ENCODE measurements around the gene CST7.
"Not testable (repeated sequence)": the region's sequence is repeated elsewhere in the genome, so short reads cannot be mapped to it uniquely, and the experiment has no call there.

CST7 gene

GRCh38 chr20:24948939-24949679 is at the start of gene CST7:
CST7 (plus strand) TSS chr20:24949269; CDS start chr20:24949506, 237 bp downstream.
- DNase-seq (ENCODE audit: low spot score): no peak

DNA sequence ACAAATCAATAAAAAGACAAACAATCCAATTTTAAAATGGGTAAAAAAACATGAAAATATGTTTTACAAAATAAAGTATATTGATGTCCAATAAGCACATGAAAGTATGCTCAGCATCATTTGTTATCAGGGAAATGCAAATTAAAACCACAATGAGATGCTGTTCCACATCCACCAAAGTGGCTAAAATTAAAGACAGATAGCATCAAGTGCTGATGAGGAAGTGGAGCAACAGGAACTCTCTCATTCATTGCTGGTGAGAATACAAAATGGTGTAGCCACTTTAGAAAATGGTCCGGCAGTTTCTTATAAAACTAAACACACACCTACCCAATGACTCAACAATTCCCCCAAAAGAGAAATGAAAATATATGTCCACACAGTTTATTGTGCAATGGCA is 42.3 kb upstream of the CST7 start:
- DNase-seq (ENCODE audit: low spot score): no peak

- DNase-seq (ENCODE audit: low spot score): no peak
These were observed 40.4 kb upstream of the CST7 start for GRCh38 chr20:24908642-24909041.

DNA sequence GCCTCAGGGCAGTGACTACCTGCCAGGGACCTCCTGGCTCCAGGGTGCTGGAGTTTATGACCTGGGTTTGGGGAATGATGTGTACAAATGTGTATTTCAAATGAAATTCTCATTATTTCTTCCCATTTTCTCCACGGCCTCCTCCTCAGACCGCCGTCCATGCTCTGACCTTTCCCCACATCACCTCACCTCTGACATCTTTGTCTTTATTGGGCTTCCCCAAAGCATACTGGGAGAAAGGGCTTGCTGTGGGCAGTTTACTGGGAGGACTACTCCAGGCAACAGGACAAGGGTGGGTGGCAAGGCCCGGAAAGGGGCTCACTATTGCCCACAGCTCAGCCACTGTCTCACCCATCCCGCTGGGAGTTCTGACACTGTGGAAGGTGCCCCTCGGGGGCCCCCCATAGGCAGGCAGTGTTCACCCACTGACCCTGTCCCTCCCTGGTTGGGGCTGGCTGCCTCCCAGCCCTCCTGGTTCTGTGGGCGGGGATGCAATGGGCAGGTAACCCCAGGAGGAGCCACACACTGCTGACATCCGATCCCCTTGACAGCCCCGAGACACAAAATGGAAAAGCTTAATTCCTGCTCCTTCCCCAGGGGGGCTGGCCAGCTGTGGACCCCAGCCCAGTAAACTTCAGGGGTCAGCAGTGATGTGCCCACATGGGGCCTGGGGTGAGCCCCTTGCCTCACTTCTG is 39.8 kb upstream of the CST7 start:
- no peak for DNase-seq (ENCODE audit: low spot score)

DNA sequence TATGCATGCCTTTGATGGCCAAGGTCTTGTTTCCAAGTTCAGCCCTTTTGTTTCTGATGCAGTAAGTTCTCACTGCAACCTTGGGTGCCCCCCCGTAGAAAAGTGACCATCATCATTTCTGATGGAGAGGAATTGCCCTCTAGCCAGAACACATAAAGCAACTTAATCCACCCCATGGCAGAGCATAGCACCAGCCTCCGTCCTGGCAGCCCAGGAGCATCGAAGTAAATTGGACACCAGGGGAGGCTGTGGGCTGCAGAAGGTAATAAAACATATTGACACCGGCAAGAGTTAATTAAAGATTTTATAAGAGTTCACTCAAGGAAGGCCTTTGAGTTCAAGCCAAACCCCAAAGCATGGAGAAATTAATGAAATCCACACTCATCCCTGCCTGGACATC is 39.2 kb upstream of the CST7 start:
- DNase-seq (ENCODE audit: low spot score): no peak

GRCh38 chr20:24910461-24910860 is 38.6 kb upstream of the CST7 start:
- no peak for DNase-seq (ENCODE audit: low spot score)

GRCh38 chr20:24911461-24911860 is 37.6 kb upstream of the CST7 start:
- no peak for DNase-seq (ENCODE audit: low spot score)

DNA sequence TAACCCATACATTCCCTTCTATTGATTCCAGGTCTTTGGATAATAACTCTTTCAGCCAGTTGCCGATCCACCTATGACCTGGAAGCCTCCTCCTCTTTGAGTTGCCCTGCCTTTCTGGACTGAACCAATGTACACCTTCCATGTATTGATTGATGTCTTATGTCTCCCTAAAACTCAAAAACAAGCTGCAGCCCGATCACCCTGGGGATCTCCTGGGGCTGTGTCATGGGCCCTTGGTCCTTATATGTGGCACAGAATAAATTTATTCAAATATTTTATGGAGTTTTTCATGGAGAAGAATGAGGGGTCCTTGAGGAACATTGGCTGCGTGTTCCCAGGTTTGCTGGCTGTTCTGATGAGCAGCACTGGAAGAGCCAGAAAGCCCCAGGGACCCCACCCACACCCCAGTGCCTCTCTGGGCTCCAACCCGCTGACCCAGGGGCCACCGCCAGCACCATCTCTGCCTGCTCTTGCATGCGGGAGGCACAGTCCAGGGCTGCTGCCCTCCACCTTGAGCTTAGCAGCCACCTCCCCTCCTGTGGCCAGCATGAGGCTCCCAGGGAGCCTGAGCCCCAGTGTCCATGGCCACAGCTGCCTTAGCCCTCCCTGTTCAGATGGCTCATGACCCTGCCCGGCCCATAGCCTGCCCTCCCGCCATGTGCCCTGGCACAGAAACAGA is 36.5 kb upstream of the CST7 start:
- peak; percentile 18 for DNase-seq (ENCODE audit: low spot score)

- no peak for DNase-seq (ENCODE audit: low spot score)
These were observed 35.9 kb upstream of the CST7 start for GRCh38 chr20:24913076-24913628.

- no peak for DNase-seq (ENCODE audit: low spot score)
These were observed 34.5 kb upstream of the CST7 start for GRCh38 chr20:24914388-24915241.

- no peak for DNase-seq (ENCODE audit: low spot score)
These were observed 33.6 kb upstream of the CST7 start for GRCh38 chr20:24915440-24915839.

DNA sequence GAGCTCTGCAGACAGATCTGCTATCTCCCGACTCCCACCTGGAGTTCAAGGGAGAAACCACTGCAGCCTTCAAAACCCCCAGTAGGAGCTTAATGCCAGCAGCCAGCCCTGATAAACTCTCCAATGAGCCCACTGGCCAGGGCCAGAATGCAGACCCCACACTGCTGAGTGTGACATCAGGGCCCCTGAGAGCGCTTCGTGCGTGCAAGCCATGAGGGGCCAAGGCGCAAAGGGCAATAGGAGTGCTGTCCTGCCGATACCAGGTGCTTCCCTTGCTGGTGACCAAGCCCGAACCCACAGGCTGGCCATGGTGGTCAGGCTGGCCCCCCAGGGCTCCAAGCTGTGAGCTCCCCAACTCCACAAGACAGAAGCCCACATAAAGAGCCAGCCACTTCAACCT is 33.2 kb upstream of the CST7 start:
- DNase-seq (ENCODE audit: low spot score): no peak

DNA sequence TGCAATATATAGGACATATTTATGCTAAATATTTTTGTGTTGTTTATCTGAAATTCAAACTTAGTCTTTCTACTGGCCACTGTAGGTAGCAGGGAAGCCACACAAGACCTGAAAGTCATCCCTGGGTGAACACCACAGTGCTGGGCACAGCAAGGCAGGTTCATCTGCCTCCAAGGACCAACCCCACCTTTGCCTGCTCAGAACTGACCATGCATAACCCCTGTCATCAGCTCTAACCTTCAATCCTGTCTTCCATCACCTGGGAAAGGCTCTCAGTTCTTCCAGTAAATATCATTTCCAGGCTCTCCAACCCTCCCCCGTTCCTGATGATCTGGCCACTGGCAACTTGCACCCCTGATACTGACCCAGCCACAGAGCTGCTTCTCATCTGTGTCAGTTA is 32.7 kb upstream of the CST7 start:
- DNase-seq (ENCODE audit: low spot score): no peak

- DNase-seq (ENCODE audit: low spot score): no peak
These were observed 32.0 kb upstream of the CST7 start for GRCh38 chr20:24917056-24917455.

- peak; percentile 88 for DNase-seq (ENCODE audit: low spot score)
These were observed 31.1 kb upstream of the CST7 start for GRCh38 chr20:24917797-24918578.

DNA sequence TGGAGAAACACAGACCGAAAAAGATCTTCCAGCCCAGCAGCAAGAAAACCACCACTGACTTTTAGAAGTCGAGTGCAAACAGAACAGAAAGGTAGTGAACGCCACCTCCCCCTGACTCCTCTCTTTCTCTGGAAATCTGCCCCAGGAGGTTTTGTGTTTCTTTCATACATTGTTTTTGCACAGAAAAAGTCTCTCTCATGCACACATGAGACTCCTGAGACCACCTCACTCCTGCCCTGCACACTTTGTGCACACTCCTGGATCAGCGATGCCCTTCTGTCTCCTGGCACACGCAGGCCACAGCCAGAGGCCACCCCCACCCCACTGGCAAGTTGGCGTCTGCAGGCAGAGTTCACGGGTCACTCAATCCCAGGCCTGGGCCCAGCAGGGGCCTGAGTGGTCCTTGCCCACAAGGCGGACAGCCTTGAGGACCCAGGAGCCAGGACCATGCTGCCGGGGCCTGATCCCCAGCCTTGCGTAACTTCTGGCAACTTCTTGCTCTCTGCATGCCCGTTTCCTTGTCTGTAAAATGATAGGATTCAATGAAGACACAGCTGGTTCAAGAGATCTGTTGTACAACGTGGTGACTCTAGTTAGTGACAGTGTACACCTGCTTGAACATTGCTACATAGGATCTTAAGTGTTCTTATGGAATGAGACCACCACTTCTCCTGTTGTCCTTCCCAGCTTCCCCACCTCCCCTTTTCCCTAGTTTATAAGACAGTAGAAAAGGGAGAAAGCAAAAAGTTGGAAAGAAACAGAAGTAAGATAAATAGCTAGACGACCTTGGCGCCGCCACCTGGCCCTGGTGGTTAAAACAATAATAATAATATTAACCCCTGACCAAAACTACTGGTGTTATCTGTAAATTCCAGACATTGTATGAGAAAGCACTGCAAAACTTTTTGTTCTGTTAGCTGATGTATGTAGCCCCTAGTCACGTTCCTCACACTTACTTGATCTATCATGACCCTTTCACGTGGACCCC is 30.2 kb upstream of the CST7 start:
- no peak for DNase-seq (ENCODE audit: low spot score)

DNA sequence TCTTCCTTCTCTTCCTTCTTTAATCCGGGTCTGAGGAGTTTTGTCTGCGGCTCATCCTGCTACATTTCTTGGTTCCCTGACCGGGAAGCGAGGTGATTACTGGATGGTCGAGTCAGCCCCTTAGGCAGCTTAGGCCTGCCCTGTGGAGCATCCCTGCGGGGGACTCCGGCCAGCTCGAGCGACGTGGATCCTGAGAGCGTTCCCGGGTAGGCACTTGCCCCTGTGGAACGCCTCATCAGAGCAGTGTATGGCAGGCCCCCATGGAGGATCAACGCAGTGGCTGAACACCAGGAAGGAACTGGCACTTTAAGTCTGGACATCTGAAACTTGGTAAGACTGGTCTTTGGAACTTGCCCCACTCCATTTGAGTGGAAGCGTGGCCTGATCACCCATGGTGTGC is 29.4 kb upstream of the CST7 start:
- not testable (repeated sequence) for DNase-seq (ENCODE audit: low spot score)

- not testable (repeated sequence) for DNase-seq (ENCODE audit: low spot score)
These were observed 28.4 kb upstream of the CST7 start for GRCh38 chr20:24920706-24921105.

DNA sequence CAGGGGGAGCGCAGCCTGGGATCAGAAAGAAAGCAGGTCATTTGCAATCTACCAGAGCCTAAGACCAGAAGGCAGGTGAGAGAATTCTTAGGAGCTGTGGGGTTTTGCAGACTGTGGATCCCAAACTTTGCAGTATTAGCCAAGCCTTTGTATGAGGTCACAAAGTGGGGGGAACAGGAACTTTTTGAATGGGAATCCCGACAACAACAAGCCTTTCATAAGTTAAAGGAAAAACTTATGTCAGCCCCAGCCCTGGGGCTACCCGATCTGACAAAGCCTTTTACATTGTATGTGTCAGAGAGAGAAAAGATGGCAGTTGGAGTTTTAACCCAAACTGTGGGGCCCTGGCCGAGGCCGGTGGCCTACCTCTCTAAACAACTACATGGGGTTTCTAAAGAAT is 19.8 kb upstream of the CST7 start:
- not testable (repeated sequence) for DNase-seq (ENCODE audit: low spot score)
